Measurements from ENCODE around the gene DUSP22.

DUSP22 gene

DNA sequence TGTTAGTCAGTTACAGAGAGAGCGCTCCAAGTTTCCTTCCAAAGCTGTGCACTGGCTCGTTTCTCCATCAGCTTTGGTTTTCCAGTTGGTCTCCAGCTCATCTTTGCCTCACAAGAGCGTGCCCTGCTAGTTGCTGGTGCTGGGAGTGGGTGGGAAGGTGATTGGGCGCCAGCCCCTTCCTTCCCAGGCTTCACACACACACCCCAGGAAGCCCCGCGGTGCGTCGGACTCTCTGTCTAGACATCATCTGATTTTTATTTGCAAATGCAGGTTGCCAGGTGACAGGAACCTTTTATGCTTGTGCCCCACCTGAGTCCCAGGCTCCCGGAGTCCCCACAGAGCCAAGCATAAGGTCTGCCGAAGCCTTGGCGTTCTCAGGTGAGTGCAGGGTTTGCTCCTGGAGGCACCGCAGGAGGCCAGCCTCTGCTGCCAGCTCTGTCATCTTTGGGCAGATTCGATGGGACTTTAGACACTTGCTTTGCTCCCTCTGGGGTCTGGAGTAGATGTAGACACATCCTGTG, 106.3 kb downstream of the DUSP22 start:
- no peak overlapping the region for H3K27ac ChIP-seq
- TF ChIP-seq, protein P1, sequence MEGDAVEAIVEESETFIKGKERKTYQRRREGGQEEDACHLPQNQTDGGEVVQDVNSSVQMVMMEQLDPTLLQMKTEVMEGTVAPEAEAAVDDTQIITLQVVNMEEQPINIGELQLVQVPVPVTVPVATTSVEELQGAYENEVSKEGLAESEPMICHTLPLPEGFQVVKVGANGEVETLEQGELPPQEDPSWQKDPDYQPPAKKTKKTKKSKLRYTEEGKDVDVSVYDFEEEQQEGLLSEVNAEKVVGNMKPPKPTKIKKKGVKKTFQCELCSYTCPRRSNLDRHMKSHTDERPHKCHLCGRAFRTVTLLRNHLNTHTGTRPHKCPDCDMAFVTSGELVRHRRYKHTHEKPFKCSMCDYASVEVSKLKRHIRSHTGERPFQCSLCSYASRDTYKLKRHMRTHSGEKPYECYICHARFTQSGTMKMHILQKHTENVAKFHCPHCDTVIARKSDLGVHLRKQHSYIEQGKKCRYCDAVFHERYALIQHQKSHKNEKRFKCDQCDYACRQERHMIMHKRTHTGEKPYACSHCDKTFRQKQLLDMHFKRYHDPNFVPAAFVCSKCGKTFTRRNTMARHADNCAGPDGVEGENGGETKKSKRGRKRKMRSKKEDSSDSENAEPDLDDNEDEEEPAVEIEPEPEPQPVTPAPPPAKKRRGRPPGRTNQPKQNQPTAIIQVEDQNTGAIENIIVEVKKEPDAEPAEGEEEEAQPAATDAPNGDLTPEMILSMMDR (conservative IDR thresholded peaks at IDR 0.05): no peak

DNA sequence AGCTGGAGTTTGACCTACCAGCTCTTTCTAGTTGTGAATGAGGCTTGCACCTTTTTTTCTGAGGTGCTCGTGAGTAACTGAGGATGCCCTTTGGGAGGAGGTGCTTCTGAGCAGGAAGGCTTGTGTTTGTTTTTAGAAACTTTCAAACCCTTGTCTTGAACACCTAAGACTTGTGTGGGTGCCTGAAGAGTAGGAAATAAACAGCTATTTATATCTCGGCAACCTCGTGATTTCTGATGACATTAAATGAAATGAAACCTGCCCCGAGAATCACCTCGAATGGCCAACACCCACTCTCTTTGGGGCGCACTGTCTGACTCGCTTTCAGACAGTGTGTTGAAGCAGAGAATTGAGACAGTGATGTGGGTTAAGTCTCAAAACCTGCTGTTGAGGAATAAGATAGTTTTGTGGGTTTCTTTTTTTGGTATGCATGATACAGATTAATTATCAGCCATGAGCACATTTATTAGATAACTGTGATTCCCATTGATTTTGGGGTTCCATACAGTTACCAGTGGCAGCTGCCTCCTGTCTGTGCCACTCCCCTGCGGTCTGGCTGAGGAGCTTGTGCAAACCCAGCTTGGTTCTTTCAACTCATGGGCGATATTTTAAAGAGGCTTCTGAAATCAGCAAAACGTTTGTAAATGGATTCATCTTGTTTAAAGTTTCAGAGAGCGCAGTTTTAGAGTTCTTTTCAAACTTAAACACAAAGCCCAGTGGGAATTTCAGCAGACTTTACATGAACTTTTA, 107.7 kb downstream of the DUSP22 start:
- TF ChIP-seq, protein P1 (conservative IDR thresholded peaks at IDR 0.05): no peak
- H3K27ac ChIP-seq: no peak overlapping the region

DNA sequence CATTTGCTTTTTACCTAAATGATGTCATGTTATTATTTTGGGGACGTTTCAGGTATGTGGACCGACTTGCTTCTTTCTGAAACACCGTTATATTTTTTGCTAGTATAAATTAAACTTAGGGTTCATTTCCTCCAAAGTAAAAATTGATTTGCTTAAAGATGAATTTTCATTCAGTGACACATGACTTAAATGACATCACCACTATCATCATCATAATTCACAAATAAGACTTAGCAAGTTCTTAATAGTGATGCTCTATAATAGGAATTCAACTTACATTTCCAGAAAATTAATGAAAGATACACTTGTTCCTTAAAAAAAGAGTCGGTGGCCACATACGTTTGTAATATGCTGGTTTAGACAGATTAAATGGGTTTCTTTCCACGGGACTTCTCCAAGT, 108.5 kb downstream of the DUSP22 start:
- H3K27ac ChIP-seq: no peak overlapping the region
- TF ChIP-seq, protein P1 (conservative IDR thresholded peaks at IDR 0.05): no peak
